Suprapubic skin (tissue), 4 donors: ENCODE measurements around the gene MYCBP. TPM values are rescaled to one million over a fixed set of nuclear protein-coding genes. Genes with fewer than 3 reads are reported as not detected.

Experiments
- DNase-seq, 2 donors: peaks; one replicate each; pipeline ENCODE4 v3.0.0-alpha.2; 2019; ENCODE audit warnings: low spot score in 2 of 2
- H3K27ac ChIP-seq: fragments of 200-600 bp; sonication (generic); one replicate; pipeline ENCODE4 v1.5.1; 2019
- H3K27me3 ChIP-seq: fragments of 200-600 bp; sonication (generic); one replicate; pipeline ENCODE4 v1.5.1; 2019
- H3K36me3 ChIP-seq: fragments of 200-600 bp; sonication (generic); one replicate; pipeline ENCODE4 v1.5.1; 2019
- H3K4me1 ChIP-seq: fragments of 200-600 bp; sonication (generic); one replicate; pipeline ENCODE4 v1.5.1; 2019
- H3K4me3 ChIP-seq: fragments of 200-600 bp; sonication (generic); one replicate; pipeline ENCODE4 v1.5.1; 2019; ENCODE audit warnings: mild to moderate bottlenecking
- H3K9me3 ChIP-seq: fragments of 200-600 bp; sonication (generic); one replicate; pipeline ENCODE4 v1.5.1; 2019
- EP300 ChIP-seq: sonication (generic); formaldehyde crosslinking; IDR thresholded peaks from one replicate; pipeline ENCODE4 v1.6.1; 2017; ENCODE audit warnings: antibody characterized with exemption
- POLR2A ChIP-seq, 2 donors: fragments of 450-650 bp; IDR thresholded peaks; one replicate each; pipeline ENCODE4 v1.6.1; 2017; ENCODE audit warnings: antibody characterized with exemption in 2 of 2, mild to moderate bottlenecking in 2 of 2, moderate library complexity in 2 of 2
- POLR2AphosphoS5 ChIP-seq, 3 donors: sonication (generic); formaldehyde crosslinking; IDR thresholded peaks; one replicate each; pipeline ENCODE4 v1.6.1; 2017; ENCODE audit warnings: antibody characterized with exemption in 3 of 3
- WGBS: methylation state at CpG from one replicate; pipeline ENCODE4 v1.1.5; 2018; 5-methylcytosine and 5-hydroxymethylcytosine counted together
- total RNA-seq, 4 donors: library from RNA; depleted of rRNA; stranded (reverse); fragments of >200 nt; gene quantifications; one replicate each; pipeline ENCODE4 v1.1.0, GENCODE V29; 2016
- TF ChIP-seq, protein P1 (sequence below), 2 donors: fragments of 200-600 bp in 1 of 2; fragments of 450-650 bp in 1 of 2; sonication (generic) in 1 of 2; IDR thresholded peaks; one replicate each; pipeline ENCODE4 v1.5.1; 2016 to 2019; ENCODE audit warnings: antibody characterized with exemption in 2 of 2, mild to moderate bottlenecking in 1 of 2, moderate library complexity in 1 of 2

The MYCBP gene, protein sequence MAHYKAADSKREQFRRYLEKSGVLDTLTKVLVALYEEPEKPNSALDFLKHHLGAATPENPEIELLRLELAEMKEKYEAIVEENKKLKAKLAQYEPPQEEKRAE
- 10 to 100 TPM in 3 of 4 donors, 1 to 10 TPM in 1; 6.9 to 21.2 (median 19.7) TPM for total RNA-seq

DNA sequence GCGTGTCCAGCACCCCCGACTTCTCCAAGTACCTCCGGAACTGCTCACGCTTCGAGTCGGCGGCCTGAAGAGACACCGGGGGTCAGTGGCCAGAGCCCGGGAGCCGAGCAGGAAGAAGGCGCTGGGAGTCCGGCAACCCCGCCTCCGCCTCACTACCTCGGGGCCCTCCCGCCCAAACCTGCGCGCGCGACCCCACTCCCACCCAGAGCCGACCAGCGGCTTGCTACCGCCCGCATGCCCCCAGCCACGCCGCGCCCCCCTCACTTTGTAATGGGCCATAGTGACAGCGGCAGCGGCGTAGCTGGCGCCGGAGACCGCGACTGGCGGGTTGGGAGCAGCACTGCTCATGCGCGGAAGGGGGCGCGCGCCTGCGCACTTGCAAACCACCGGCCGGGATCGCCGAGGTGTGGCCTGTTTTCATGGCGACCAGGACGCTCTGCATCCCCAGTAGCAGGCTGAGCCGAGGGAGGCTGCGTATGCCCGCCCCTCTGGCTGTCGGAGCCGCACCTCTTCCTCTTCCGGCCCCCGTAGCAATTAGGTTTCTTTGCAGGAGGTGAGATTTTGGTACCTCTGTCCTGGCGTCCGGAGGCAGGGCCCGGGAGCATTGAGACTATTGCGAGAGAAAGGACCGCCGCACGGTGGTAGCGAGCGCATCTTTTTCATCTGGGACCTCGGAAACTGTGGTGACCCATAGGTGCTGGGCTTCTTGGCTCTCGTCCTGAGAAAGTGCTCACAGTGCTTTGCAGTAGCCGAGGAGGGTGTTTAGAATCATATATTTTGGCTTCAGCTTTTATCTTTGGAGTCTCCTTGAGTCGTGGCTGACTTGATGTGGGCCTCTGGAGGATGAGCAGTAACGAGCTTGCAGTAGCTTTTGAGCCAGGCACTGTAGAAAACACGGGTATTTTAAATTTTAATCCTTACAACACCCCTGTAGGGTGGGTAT, at the start of gene MYCBP:
TSS of gene MYCBP (minus strand) at position 322 of the 943 bp plus-strand sequence. CDS start at position 279, 43 bp downstream.
- Histone ChIP-seq H3K4me1 (peaks cover 18% of the 10 kb centered on the region), H3K9me3 (no peaks in the 10 kb centered on the region), H3K27me3 (no peaks in the 10 kb centered on the region), H3K36me3 (no peaks in the 10 kb centered on the region), H3K4me3 (peak within 1 kb of the TSS; percentile 80), H3K27ac (peak within 1 kb of the TSS; percentile 19)
- TF ChIP-seq POLR2AphosphoS5 (IDR thresholded peaks at IDR 0.05) (peak in 1 of 3 donors; percentile 34), POLR2A (IDR thresholded peaks at IDR 0.05) (no peak), EP300 (no peak)
- TF ChIP-seq, protein P1, sequence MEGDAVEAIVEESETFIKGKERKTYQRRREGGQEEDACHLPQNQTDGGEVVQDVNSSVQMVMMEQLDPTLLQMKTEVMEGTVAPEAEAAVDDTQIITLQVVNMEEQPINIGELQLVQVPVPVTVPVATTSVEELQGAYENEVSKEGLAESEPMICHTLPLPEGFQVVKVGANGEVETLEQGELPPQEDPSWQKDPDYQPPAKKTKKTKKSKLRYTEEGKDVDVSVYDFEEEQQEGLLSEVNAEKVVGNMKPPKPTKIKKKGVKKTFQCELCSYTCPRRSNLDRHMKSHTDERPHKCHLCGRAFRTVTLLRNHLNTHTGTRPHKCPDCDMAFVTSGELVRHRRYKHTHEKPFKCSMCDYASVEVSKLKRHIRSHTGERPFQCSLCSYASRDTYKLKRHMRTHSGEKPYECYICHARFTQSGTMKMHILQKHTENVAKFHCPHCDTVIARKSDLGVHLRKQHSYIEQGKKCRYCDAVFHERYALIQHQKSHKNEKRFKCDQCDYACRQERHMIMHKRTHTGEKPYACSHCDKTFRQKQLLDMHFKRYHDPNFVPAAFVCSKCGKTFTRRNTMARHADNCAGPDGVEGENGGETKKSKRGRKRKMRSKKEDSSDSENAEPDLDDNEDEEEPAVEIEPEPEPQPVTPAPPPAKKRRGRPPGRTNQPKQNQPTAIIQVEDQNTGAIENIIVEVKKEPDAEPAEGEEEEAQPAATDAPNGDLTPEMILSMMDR (IDR thresholded peaks at IDR 0.05): peak; percentile 5 to 29
- WGBS: 0% methylated on average over 19 of the region's 69 CpGs
- DNase-seq: peak; percentile 96 to 97

DNA sequence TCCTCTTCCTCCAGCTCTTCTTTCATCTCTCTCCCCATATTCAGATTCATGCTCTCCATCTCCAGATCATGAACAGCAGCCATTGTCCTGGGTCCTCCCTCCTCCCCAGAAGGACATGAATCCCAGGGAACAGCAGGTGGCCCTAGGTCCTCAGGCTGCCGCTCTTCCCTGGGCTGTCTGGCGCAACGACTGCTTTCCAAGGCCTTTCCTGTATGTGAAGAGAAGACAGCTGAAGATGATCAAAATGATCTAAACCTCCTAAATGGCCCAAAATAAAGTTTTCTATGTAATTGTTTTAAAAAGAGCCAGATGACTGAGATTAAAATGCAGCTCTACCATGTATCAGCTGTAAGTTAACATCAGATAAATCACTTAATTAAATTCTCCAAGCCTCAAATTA, 46.0 kb upstream of the MYCBP start:
- H3K27me3 ChIP-seq: no peaks in the 10 kb centered on the region
- TF ChIP-seq EP300: no peak
- no peak for TF ChIP-seq POLR2AphosphoS5 (IDR thresholded peaks at IDR 0.05)
- TF ChIP-seq, protein P1 (IDR thresholded peaks at IDR 0.05): no peak
- TF ChIP-seq POLR2A (IDR thresholded peaks at IDR 0.05): no peak
- 73% methylated on average over 3 of the region's 3 CpGs for WGBS
- H3K27ac ChIP-seq: no peak overlapping the region
- H3K9me3 ChIP-seq: no peaks in the 10 kb centered on the region
- H3K4me3 ChIP-seq: no peak overlapping the region
- no peak for DNase-seq
- H3K36me3 ChIP-seq: peaks cover 6% of the 10 kb centered on the region
- no peaks in the 10 kb centered on the region for H3K4me1 ChIP-seq

DNA sequence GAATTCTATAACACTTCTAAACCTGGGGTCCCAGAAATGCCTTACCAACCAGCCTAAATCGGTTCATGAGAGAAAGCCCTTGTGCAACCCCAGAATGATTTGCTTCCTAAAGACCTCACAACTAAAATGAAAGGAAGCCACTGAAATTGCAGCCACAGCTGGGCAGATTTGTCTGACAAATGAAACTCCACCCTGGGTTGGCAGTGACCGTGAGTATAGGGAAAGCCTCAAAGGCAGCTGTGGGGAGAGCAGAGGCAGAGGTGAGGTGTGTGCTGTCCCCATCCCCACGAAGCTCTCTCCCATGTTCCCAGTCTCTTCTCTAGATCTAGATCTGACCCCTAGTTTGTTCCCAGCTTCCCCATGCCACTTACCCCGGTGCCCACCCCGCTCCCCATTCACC, 45.4 kb upstream of the MYCBP start:
- Histone ChIP-seq H3K4me3 (no peak overlapping the region), H3K27me3 (no peaks in the 10 kb centered on the region), H3K27ac (no peak overlapping the region), H3K4me1 (no peaks in the 10 kb centered on the region), H3K36me3 (peaks cover 6% of the 10 kb centered on the region), H3K9me3 (no peaks in the 10 kb centered on the region)
- no peak for DNase-seq
- TF ChIP-seq POLR2A (IDR thresholded peaks at IDR 0.05) (no peak), POLR2AphosphoS5 (IDR thresholded peaks at IDR 0.05) (no peak), EP300 (no peak)
- TF ChIP-seq, protein P1 (IDR thresholded peaks at IDR 0.05): no peak
- WGBS: 72% methylated on average over 5 of the region's 5 CpGs

DNA sequence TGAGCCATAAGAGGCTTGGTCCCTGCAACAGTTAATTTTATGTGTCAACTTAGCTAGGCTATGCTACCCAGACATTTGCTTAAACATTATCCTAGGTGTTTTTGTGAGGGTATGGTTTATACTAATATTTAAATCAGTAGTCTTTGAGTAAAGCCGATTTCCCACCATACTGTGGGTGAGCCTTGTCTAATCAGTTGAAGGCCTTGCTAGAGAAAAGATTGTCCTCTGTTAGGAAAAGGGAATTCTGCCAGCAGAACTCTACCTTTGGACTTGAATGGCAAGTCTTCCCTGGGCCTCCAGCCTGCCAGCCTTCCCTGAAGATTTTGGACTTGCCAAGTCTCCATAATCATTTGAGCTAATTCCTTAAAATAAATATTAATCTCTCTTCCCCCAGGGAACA, 44.6 kb upstream of the MYCBP start:
- Histone ChIP-seq H3K27me3 (no peaks in the 10 kb centered on the region), H3K27ac (no peak overlapping the region), H3K9me3 (no peaks in the 10 kb centered on the region), H3K36me3 (peaks cover 8% of the 10 kb centered on the region), H3K4me1 (no peaks in the 10 kb centered on the region), H3K4me3 (no peak overlapping the region)
- TF ChIP-seq EP300 (no peak), POLR2A (IDR thresholded peaks at IDR 0.05) (no peak), POLR2AphosphoS5 (IDR thresholded peaks at IDR 0.05) (no peak)
- TF ChIP-seq, protein P1 (IDR thresholded peaks at IDR 0.05): no peak
- WGBS: 92% methylated on average over 1 of the region's 1 CpG
- no peak for DNase-seq

DNA sequence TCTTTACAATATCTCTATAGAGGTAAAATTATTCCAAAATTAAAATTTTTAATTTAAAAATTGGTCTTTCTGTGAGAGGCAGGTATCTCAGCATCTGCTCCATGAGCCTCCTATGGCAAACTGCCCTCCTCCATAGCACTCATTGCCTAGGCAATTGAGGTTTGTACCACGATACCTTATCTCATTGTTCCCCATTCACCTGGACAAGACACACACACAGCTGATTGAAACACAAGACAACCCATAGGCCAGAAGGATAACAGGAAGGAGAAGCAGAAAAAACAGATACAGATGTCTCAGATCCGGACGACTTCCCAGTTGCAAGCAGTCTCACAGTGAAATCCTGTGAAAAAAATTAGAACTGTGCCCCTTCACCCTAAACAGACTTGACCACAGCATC, 44.2 kb upstream of the MYCBP start:
- DNase-seq: no peak
- Histone ChIP-seq H3K27me3 (no peaks in the 10 kb centered on the region), H3K27ac (no peak overlapping the region), H3K4me3 (no peak overlapping the region), H3K9me3 (no peaks in the 10 kb centered on the region), H3K4me1 (no peaks in the 10 kb centered on the region), H3K36me3 (peaks cover 8% of the 10 kb centered on the region)
- WGBS: 96% methylated on average over 3 of the region's 3 CpGs
- TF ChIP-seq POLR2AphosphoS5 (IDR thresholded peaks at IDR 0.05) (no peak), POLR2A (IDR thresholded peaks at IDR 0.05) (no peak), EP300 (no peak)
- TF ChIP-seq, protein P1 (IDR thresholded peaks at IDR 0.05): no peak
